Aorta (tissue), 5 donors: ENCODE data around the gene CD84. TPM values are rescaled to one million over a fixed set of nuclear protein-coding genes. Genes with fewer than 3 reads are reported as not detected.

Experiments used
- ATAC-seq: fragments of 200-7000 bp; cut with Tn5 transposase; one replicate; pipeline ENCODE4 v1.9.1; 2022; ENCODE audit warnings: moderate library complexity; ENCODE audit not compliant: low FRiP score
- DNase-seq, 2 donors: peaks; one replicate each; pipeline ENCODE4 v3.0.0-alpha.2; 2020
- H3K27ac ChIP-seq, 2 donors: one replicate each; pipeline ENCODE4 v1.5.1; 2013; ENCODE audit warnings: low read length in 2 of 2, mild to moderate bottlenecking in 2 of 2, moderate library complexity in 2 of 2, control low read depth in 1 of 2, inconsistent platforms in 1 of 2, low read depth in 1 of 2
- H3K27me3 ChIP-seq, 2 donors: one replicate each; pipeline ENCODE4 v1.6.1; 2013; ENCODE audit warnings: control low read depth in 1 of 2, low read length in 1 of 2, mild to moderate bottlenecking in 1 of 2, moderate library complexity in 1 of 2; ENCODE audit not compliant: insufficient read depth in 2 of 2, control insufficient read depth in 1 of 2
- H3K36me3 ChIP-seq, 2 donors: one replicate each; pipeline ENCODE4 v1.6.1; 2013; ENCODE audit warnings: control low read depth in 1 of 2, low read length in 1 of 2, mild to moderate bottlenecking in 1 of 2; ENCODE audit not compliant: insufficient read depth in 2 of 2, control insufficient read depth in 1 of 2
- H3K4me1 ChIP-seq, 2 donors: one replicate each; pipeline ENCODE4 v1.6.1; 2013; ENCODE audit warnings: low read length in 2 of 2, control low read depth in 1 of 2, mild to moderate bottlenecking in 1 of 2, moderate library complexity in 1 of 2; ENCODE audit not compliant: insufficient read depth in 2 of 2, control insufficient read depth in 1 of 2
- H3K4me3 ChIP-seq, 2 donors: one replicate each; pipeline ENCODE4 v1.5.1; 2013; ENCODE audit warnings: low read length in 2 of 2, control low read depth in 1 of 2, mild to moderate bottlenecking in 1 of 2
- H3K9me3 ChIP-seq: one replicate; pipeline ENCODE4 v1.6.1; 2013; ENCODE audit warnings: mild to moderate bottlenecking, low read length; ENCODE audit not compliant: control insufficient read depth
- WGBS, 2 donors: extraction: QIAGEN DNeasy Blood & Tissue Kit; methylation state at CpG; one replicate each; pipeline ENCODE4 v1.1.7; 2013; 5-methylcytosine and 5-hydroxymethylcytosine counted together
- intact Hi-C, 2 donors: fragments of 100-400 bp; cut with DNase I; formaldehyde crosslinking; loops; one replicate each; pipeline versions ENCODE4 v1.14.2 to v1.15.0; 2022
- polyA plus RNA-seq, 2 donors: library from polyadenylated mRNA; stranded (reverse); fragments of 200-250 nt; gene quantifications; one replicate each; pipeline ENCODE4 v1.2.3, GENCODE V29; 2013
- total RNA-seq, 2 donors: library from RNA; stranded (reverse); fragmentation: NEBNext Ultra II Directional; extraction: Animal tissue kit (Norgen Biotek cat#: 25700); gene quantifications; one replicate each; pipeline ENCODE4 v1.2.1, GENCODE V29; 2021
- donor health status: healthy with polysubstance abuse.
- donor health status: Bipolar disorder and iron deficiency.
- donor health status: DM: no; HTN: no; CAD: no.
- donor health status: DM: no; HTN: no; CAD: no.
- donor health status: DM: yes; HTN: yes; CAD: no.

Gene CD84
- total and polyA plus RNA-seq, 4 donors = 0.41 to 22.9 (median 7.5) TPM

GRCh38 chr1:160580221-160580812 lies 1.0 kb upstream of the CD84 start:
- no peak for ATAC-seq
- no peaks in the 10 kb centered on the region for H3K36me3 ChIP-seq
- intact Hi-C loops = no loop called here
- H3K9me3 ChIP-seq = no peaks in the 10 kb centered on the region
- DNase-seq = no peak
- 35 to 56% methylated on average over 1 of the region's 1 CpG for WGBS, 2 donors
- no peaks in the 10 kb centered on the region for H3K27me3 ChIP-seq
- no peak overlapping the region for H3K27ac ChIP-seq
- H3K4me1 ChIP-seq = no peaks in the 10 kb centered on the region
- H3K4me3 ChIP-seq = no peak overlapping the region

- 44 to 49% methylated on average over 3 of the region's 3 CpGs for WGBS, 2 donors
- H3K27ac ChIP-seq = no peak overlapping the region
- DNase-seq (no peak), ATAC-seq (no peak)
- peaks cover 1% of the 10 kb centered on the region for H3K9me3 ChIP-seq
- H3K4me1 ChIP-seq = no peaks in the 10 kb centered on the region
- no peaks in the 10 kb centered on the region for H3K27me3 ChIP-seq
- no peak overlapping the region for H3K4me3 ChIP-seq
- intact Hi-C loops = no loop called here
- H3K36me3 ChIP-seq = no peaks in the 10 kb centered on the region
Observed at GRCh38 chr1:160578525-160579191, 638 bp downstream of the CD84 start.

GRCh38 chr1:160578175-160578524 lies 1.1 kb downstream of the CD84 start:
- ATAC-seq (no peak), DNase-seq (no peak)
- Histone ChIP-seq H3K4me1 (no peaks in the 10 kb centered on the region), H3K27me3 (no peaks in the 10 kb centered on the region), H3K9me3 (peaks cover 1% of the 10 kb centered on the region), H3K36me3 (no peaks in the 10 kb centered on the region), H3K27ac (no peak overlapping the region), H3K4me3 (no peak overlapping the region)
- intact Hi-C loops = no loop called here
- 63% methylated on average over 3 of the region's 3 CpGs for WGBS, 2 donors

- no peak for DNase-seq
- 61 to 62% methylated on average over 2 of the region's 2 CpGs for WGBS, 2 donors
- peaks cover 1% of the 10 kb centered on the region for H3K9me3 ChIP-seq
- no peak overlapping the region for H3K27ac ChIP-seq
- H3K4me3 ChIP-seq = no peak overlapping the region
- intact Hi-C loops = no loop called here
- ATAC-seq = no peak
- H3K4me1 ChIP-seq = no peaks in the 10 kb centered on the region
- no peaks in the 10 kb centered on the region for H3K36me3 ChIP-seq
- H3K27me3 ChIP-seq = no peaks in the 10 kb centered on the region
Observed at GRCh38 chr1:160577671-160578070, 1.6 kb downstream of the CD84 start.

GRCh38 chr1:160576884-160577283 lies 2.4 kb downstream of the CD84 start:
- no peak for ATAC-seq
- Histone ChIP-seq H3K9me3 (peaks cover 1% of the 10 kb centered on the region), H3K27ac (no peak overlapping the region), H3K4me3 (no peak overlapping the region), H3K36me3 (no peaks in the 10 kb centered on the region), H3K27me3 (no peaks in the 10 kb centered on the region), H3K4me1 (no peaks in the 10 kb centered on the region)
- 40 to 83% methylated on average over 1 to 2 of the region's 2 CpGs for WGBS, 2 donors
- DNase-seq = no peak
- intact Hi-C loops = no loop called here

GRCh38 chr1:160576390-160576789 lies 2.9 kb downstream of the CD84 start:
- no peak overlapping the region for H3K27ac ChIP-seq

GRCh38 chr1:160575112-160575664 lies 4.1 kb downstream of the CD84 start:
- no peak overlapping the region for H3K4me3 ChIP-seq
- 73 to 81% methylated on average over 5 of the region's 5 CpGs for WGBS, 2 donors
- no peak for ATAC-seq

More at GRCh38 chr1:160576390-160576789, 2.9 kb downstream of the CD84 start:
- Histone ChIP-seq H3K27me3 (no peaks in the 10 kb centered on the region), H3K36me3 (no peaks in the 10 kb centered on the region), H3K4me3 (no peak overlapping the region), H3K9me3 (peaks cover 1% of the 10 kb centered on the region), H3K4me1 (no peaks in the 10 kb centered on the region)
- DNase-seq (no peak), ATAC-seq (no peak)
- 64 to 76% methylated on average over 3 of the region's 3 CpGs for WGBS, 2 donors
- intact Hi-C loops = no loop called here

GRCh38 chr1:160570840-160571239 lies 8.5 kb downstream of the CD84 start:
- no peak for DNase-seq
- Histone ChIP-seq H3K27ac (no peak overlapping the region), H3K4me3 (no peak overlapping the region), H3K36me3 (no peaks in the 10 kb centered on the region), H3K4me1 (no peaks in the 10 kb centered on the region), H3K9me3 (peaks cover 1% of the 10 kb centered on the region), H3K27me3 (no peaks in the 10 kb centered on the region)
- 80 to 82% methylated on average over 3 of the region's 3 CpGs for WGBS, 2 donors
- intact Hi-C loops = no loop called here
- no peak for ATAC-seq

More at GRCh38 chr1:160575112-160575664, 4.1 kb downstream of the CD84 start:
- Histone ChIP-seq H3K27me3 (no peaks in the 10 kb centered on the region), H3K36me3 (no peaks in the 10 kb centered on the region), H3K27ac (no peak overlapping the region), H3K4me1 (no peaks in the 10 kb centered on the region), H3K9me3 (peaks cover 1% of the 10 kb centered on the region)
- intact Hi-C loops = no loop called here
- DNase-seq = peak in 1 of 2 donors; percentile 56

- 70 to 78% methylated on average over 2 of the region's 2 CpGs for WGBS, 2 donors
- Histone ChIP-seq H3K4me3 (no peak overlapping the region), H3K9me3 (peaks cover 1% of the 10 kb centered on the region), H3K27ac (no peak overlapping the region), H3K27me3 (no peaks in the 10 kb centered on the region), H3K4me1 (no peaks in the 10 kb centered on the region), H3K36me3 (no peaks in the 10 kb centered on the region)
- intact Hi-C loops = no loop called here
- DNase-seq (no peak), ATAC-seq (no peak)
Observed at GRCh38 chr1:160569806-160570205, 9.5 kb downstream of the CD84 start.
